HCT116 (cell line): ENCODE results near the gene SIGLECL1.
"Not testable (repeated sequence)": the region's sequence is repeated elsewhere in the genome, so short reads cannot be mapped to it uniquely, and the experiment has no call there.

Source experiments
- ATF3 ChIP-seq: IDR thresholded peaks from 2 replicates; pipeline ENCODE4 v1.6.1; 2012
- CBX3 ChIP-seq: IDR thresholded peaks from 2 replicates; pipeline ENCODE4 v1.6.1; 2012; ENCODE audit warnings: low read depth
- EZH2 ChIP-seq: fragments of 200-600 bp; sonication (generic); IDR thresholded peaks from 2 replicates; pipeline ENCODE4 v1.6.1; 2017; ENCODE audit warnings: antibody characterized with exemption, mixed run types
- EZH2phosphoT487 ChIP-seq: fragments of 200-600 bp; IDR thresholded peaks from 2 replicates; pipeline ENCODE4 v1.6.1; 2018; ENCODE audit warnings: antibody characterized with exemption, borderline replicate concordance
- MAX ChIP-seq: IDR thresholded peaks from 2 replicates; pipeline ENCODE4 v1.6.1; 2012
- POLR2A ChIP-seq: IDR thresholded peaks from 2 replicates; pipeline ENCODE4 v1.7.0; 2011; ENCODE audit warnings: borderline replicate concordance; ENCODE audit not compliant: insufficient read depth, insufficient read length; ENCODE audit errors: extremely low read depth
- POLR2AphosphoS5 ChIP-seq: IDR thresholded peaks from 2 replicates; pipeline ENCODE4 v1.6.1; 2011; ENCODE audit warnings: mild to moderate bottlenecking, low read depth, low read length, moderate library complexity
- REST ChIP-seq: IDR thresholded peaks from 2 replicates; pipeline ENCODE4 v1.6.1; 2012; ENCODE audit warnings: low read depth
- SP1 ChIP-seq: IDR thresholded peaks from 2 replicates; pipeline ENCODE4 v1.6.1; 2012; ENCODE audit warnings: low read depth
- YY1 ChIP-seq: IDR thresholded peaks from 2 replicates; pipeline ENCODE4 v1.6.1; 2011; ENCODE audit warnings: low read length, low read depth, moderate library complexity, mild to moderate bottlenecking; ENCODE audit not compliant: insufficient replicate concordance; ENCODE audit errors: extremely low read depth
- ZBTB33 ChIP-seq: IDR thresholded peaks from 2 replicates; pipeline ENCODE4 v1.6.1; 2011; ENCODE audit warnings: mild to moderate bottlenecking, low read length, moderate library complexity; ENCODE audit not compliant: insufficient replicate concordance; ENCODE audit errors: extremely low read depth
- ZNF274 ChIP-seq: fragments of 200-500 bp; sonication (Bioruptor generic); IDR thresholded peaks from 2 replicates; pipeline ENCODE4 v1.6.1; 2014; ENCODE audit warnings: mild to moderate bottlenecking, low read depth, low read length, inconsistent platforms
- TF ChIP-seq, protein P1 (sequence below), 3 experiments: fragments of 200-600 bp in 1 of 3; sonication (generic) in 1 of 3; IDR thresholded peaks in 2 of 3; conservative IDR thresholded peaks in 1 of 3; 2 replicates each; pipeline ENCODE4 v1.5.1; 2012 to 2017; ENCODE audit warnings: low read depth in 2 of 3, low read length in 2 of 3, antibody characterized with exemption in 1 of 3, borderline replicate concordance in 1 of 3, control low read depth in 1 of 3, mild to moderate bottlenecking in 1 of 3, mixed read lengths in 1 of 3, mixed run types in 1 of 3, moderate library complexity in 1 of 3; ENCODE audit not compliant: insufficient read depth in 1 of 3

GRCh38 chr19:51210874-51211361 is 40.0 kb upstream of the SIGLECL1 start:
- TF ChIP-seq POLR2A, SP1, EZH2, ZNF274, ATF3, MAX, YY1, POLR2AphosphoS5, REST, CBX3, EZH2phosphoT487, ZBTB33: not testable (repeated sequence)
- TF ChIP-seq, protein P1, sequence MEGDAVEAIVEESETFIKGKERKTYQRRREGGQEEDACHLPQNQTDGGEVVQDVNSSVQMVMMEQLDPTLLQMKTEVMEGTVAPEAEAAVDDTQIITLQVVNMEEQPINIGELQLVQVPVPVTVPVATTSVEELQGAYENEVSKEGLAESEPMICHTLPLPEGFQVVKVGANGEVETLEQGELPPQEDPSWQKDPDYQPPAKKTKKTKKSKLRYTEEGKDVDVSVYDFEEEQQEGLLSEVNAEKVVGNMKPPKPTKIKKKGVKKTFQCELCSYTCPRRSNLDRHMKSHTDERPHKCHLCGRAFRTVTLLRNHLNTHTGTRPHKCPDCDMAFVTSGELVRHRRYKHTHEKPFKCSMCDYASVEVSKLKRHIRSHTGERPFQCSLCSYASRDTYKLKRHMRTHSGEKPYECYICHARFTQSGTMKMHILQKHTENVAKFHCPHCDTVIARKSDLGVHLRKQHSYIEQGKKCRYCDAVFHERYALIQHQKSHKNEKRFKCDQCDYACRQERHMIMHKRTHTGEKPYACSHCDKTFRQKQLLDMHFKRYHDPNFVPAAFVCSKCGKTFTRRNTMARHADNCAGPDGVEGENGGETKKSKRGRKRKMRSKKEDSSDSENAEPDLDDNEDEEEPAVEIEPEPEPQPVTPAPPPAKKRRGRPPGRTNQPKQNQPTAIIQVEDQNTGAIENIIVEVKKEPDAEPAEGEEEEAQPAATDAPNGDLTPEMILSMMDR (IDR thresholded peaks at IDR 0.05 in 2 of 3, conservative IDR thresholded peaks at IDR 0.05 in 1 of 3; ENCODE audit: borderline replicate concordance in 1 of 3, insufficient read depth in 1 of 3, low read depth in 2 of 3, low read length in 2 of 3) = not testable (repeated sequence)
